A673 (cell line): ENCODE data around the gene CYP2F1. TPM values are rescaled to one million over a fixed set of nuclear protein-coding genes. Genes with fewer than 3 reads are reported as not detected.
"Not testable (repeated sequence)": the region's sequence is repeated elsewhere in the genome, so short reads cannot be mapped to it uniquely, and the experiment has no call there.

ENCODE experiments used
- BruUV-seq: library from RNA; stranded (reverse); fragments of 400-500 nt; replicated peaks from 2 replicates; lab custom pipeline; 2021; lab: Mats Ljungman, UMichigan
- CTCF ChIA-PET: fragments of 300-600 bp; sonication (Branson Sonifier 250); formaldehyde crosslinking; loops from one replicate; lab custom pipeline; 2022; ENCODE audit warnings: antibody characterized with exemption; lab: Charles Lee
- POLR2A ChIA-PET: fragments of 300-600 bp; sonication (Branson Sonifier 250); formaldehyde crosslinking; loops from one replicate; lab custom pipeline; 2022; ENCODE audit warnings: antibody characterized with exemption; ENCODE audit not compliant: low non-redundant PET; lab: Charles Lee
- DNase-seq: peaks from one replicate; pipeline ENCODE4 v3.0.0-alpha.2; 2015; ENCODE audit warnings: low spot score
- H3K27ac ChIP-seq: fragments of 200-600 bp; sonication (generic); 2 replicates; pipeline ENCODE4 v1.5.1; 2016; ENCODE audit warnings: mixed run types, low read depth, mild to moderate bottlenecking, mixed read lengths, antibody characterized with exemption, low read length; ENCODE audit not compliant: poor library complexity, severe bottlenecking
- H3K27me3 ChIP-seq: fragments of 200-600 bp; sonication (generic); replicated peaks from 2 replicates; pipeline ENCODE4 v1.6.1; 2017; ENCODE audit warnings: mixed run types, low read depth, mild to moderate bottlenecking, mixed read lengths, antibody characterized with exemption, low read length; ENCODE audit not compliant: insufficient read depth, poor library complexity
- H3K36me3 ChIP-seq: fragments of 200-600 bp; sonication (generic); 2 replicates; pipeline ENCODE4 v1.6.1; 2016; ENCODE audit warnings: mixed run types, mild to moderate bottlenecking, mixed read lengths, antibody characterized with exemption, low read length; ENCODE audit not compliant: insufficient read depth, poor library complexity, severe bottlenecking
- H3K4me1 ChIP-seq: fragments of 200-600 bp; sonication (generic); 2 replicates; pipeline ENCODE4 v1.6.1; 2017; ENCODE audit warnings: mixed run types, mild to moderate bottlenecking, mixed read lengths, antibody characterized with exemption, low read length; ENCODE audit not compliant: insufficient read depth, poor library complexity, severe bottlenecking
- H3K4me3 ChIP-seq: fragments of 200-600 bp; sonication (generic); 2 replicates; pipeline ENCODE4 v1.5.1; 2016; ENCODE audit warnings: low read depth, mixed run types, mild to moderate bottlenecking, mixed read lengths, low read length; ENCODE audit not compliant: poor library complexity, severe bottlenecking
- H3K9me3 ChIP-seq: fragments of 200-600 bp; sonication (generic); 2 replicates; pipeline ENCODE4 v1.6.1; 2016; ENCODE audit warnings: mixed run types, low read depth, mild to moderate bottlenecking, mixed read lengths, antibody characterized with exemption, low read length; ENCODE audit not compliant: poor library complexity, severe bottlenecking
- CTCF ChIP-seq: fragments of 300-800, 200-600 bp; sonication (generic); conservative IDR thresholded peaks from 2 replicates; pipeline ENCODE4 v1.5.1; 2017; ENCODE audit warnings: low read depth, mild to moderate bottlenecking, antibody characterized with exemption, low read length, moderate library complexity, mixed read lengths
- EZH2 ChIP-seq: fragments of 200-600 bp; sonication (generic); IDR thresholded peaks from 2 replicates; pipeline ENCODE4 v1.6.1; 2017; ENCODE audit warnings: borderline replicate concordance, low read depth, mild to moderate bottlenecking, mixed read lengths, antibody characterized with exemption, low read length; ENCODE audit not compliant: poor library complexity, severe bottlenecking
- intact Hi-C: fragments of 100-400 bp; cut with micrococcal nuclease; formaldehyde crosslinking; loops from one replicate; pipeline ENCODE4 v1.10.0; 2022; ENCODE audit not compliant: unreplicated experiment
- total RNA-seq: library from RNA; stranded (reverse); gene quantifications from 2 replicates; pipeline ENCODE4 v1.2.3, GENCODE V29; 2021

Gene CYP2F1
- total RNA-seq, 1 experiment from 2014 or later, result not detected

GRCh38 chr19:41116261-41116660 lies 2.0 kb downstream of the CYP2F1 start:
- CTCF ChIA-PET, result no interaction called here

GRCh38 chr19:41120929-41121911 lies 7.0 kb downstream of the CYP2F1 start:
- DNase-seq, intact Hi-C loops, H3K4me1 ChIP-seq, H3K4me3 ChIP-seq, H3K27ac ChIP-seq, CTCF ChIA-PET, H3K27me3 ChIP-seq, BruUV-seq, H3K9me3 ChIP-seq, H3K36me3 ChIP-seq, POLR2A ChIA-PET: not testable (repeated sequence)

More at GRCh38 chr19:41116261-41116660, 2.0 kb downstream of the CYP2F1 start:
- no peak overlapping the region for H3K27ac ChIP-seq
- no peaks in the 10 kb centered on the region for H3K4me1 ChIP-seq
- BruUV-seq, result no TSS peak
- no peaks in the 10 kb centered on the region for H3K36me3 ChIP-seq
- DNase-seq, result no peak
- H3K9me3 ChIP-seq, result no peaks in the 10 kb centered on the region
- intact Hi-C loops, result no loop called here
- no peak overlapping the region for H3K4me3 ChIP-seq
- TF ChIP-seq CTCF (no peak), EZH2 (no peak)
- no peaks in the 10 kb centered on the region for H3K27me3 ChIP-seq
- POLR2A ChIA-PET, result no interaction called here

GRCh38 chr19:41122846-41123245 lies 8.6 kb downstream of the CYP2F1 start:
- H3K9me3 ChIP-seq, BruUV-seq, H3K27ac ChIP-seq, intact Hi-C loops, H3K4me1 ChIP-seq, H3K36me3 ChIP-seq, POLR2A ChIA-PET, H3K4me3 ChIP-seq, H3K27me3 ChIP-seq, CTCF ChIA-PET, DNase-seq: not testable (repeated sequence)

GRCh38 chr19:41123716-41124294 lies 9.6 kb downstream of the CYP2F1 start:
- POLR2A ChIA-PET, result no interaction called here
- intact Hi-C loops, result no loop called here
- BruUV-seq, result no TSS peak
- CTCF ChIA-PET, result interaction anchor here (0.6 kb wide), 1 partner anchor 180 kb away, joined by 5 read pairs; no protein-coding TSS in a partner anchor
- no peaks in the 10 kb centered on the region for H3K36me3 ChIP-seq
- H3K27me3 ChIP-seq, result no peaks in the 10 kb centered on the region
- no peaks in the 10 kb centered on the region for H3K9me3 ChIP-seq
- DNase-seq, result no peak
- no peak overlapping the region for H3K4me3 ChIP-seq
- no peak overlapping the region for H3K27ac ChIP-seq
- H3K4me1 ChIP-seq, result no peaks in the 10 kb centered on the region
- TF ChIP-seq CTCF (no peak), EZH2 (no peak)
